Measurements from ENCODE around the gene IL10RB.

IL10RB gene

GRCh38 chr21:33264561-33264960, 1.6 kb upstream of the IL10RB start:
- CTCF ChIA-PET = interaction anchor here (0.6 kb wide), 1 partner anchor 90 kb away, joined by 4 read pairs; no protein-coding TSS in a partner anchor
- no peak overlapping the region for H3K27ac ChIP-seq
- TF ChIP-seq CTCF (conservative IDR thresholded peaks at IDR 0.05; ENCODE audit: low read depth) = no peak
- POLR2A ChIA-PET (ENCODE audit: low non-redundant PET) = no interaction called here
- no peak for DNase-seq (ENCODE audit: low spot score)

- no peak for DNase-seq (ENCODE audit: low spot score)
- ChIA-PET POLR2A (ENCODE audit: low non-redundant PET) (interaction anchor here (0.6 kb wide), 1 partner anchor 275 kb away, joined by 3 read pairs; no protein-coding TSS in a partner anchor), CTCF (no interaction called here)
- TF ChIP-seq CTCF (conservative IDR thresholded peaks at IDR 0.05; ENCODE audit: low read depth) = no peak
- H3K27ac ChIP-seq = peak overlapping the region; percentile 76
Observed at GRCh38 chr21:33265664-33266049, 510 bp upstream of the IL10RB start.

GRCh38 chr21:33266789-33267135, 595 bp downstream of the IL10RB start:
- TF ChIP-seq CTCF (conservative IDR thresholded peaks at IDR 0.05; ENCODE audit: low read depth) = no peak
- POLR2A ChIA-PET (ENCODE audit: low non-redundant PET) = interaction anchor here (0.5 to 1.0 kb wide), 2 partner anchors 58 to 183 kb away, joined by 3 read pairs; partner anchors contain the start of gene IFNAR1
- CTCF ChIA-PET = no interaction called here
- peak overlapping the region; percentile 76 for H3K27ac ChIP-seq
- no peak for DNase-seq (ENCODE audit: low spot score)

GRCh38 chr21:33267250-33267649, 1.1 kb downstream of the IL10RB start:
- CTCF ChIA-PET = interaction anchor here (0.6 kb wide), 1 partner anchor 421 kb away, joined by 4 read pairs; no protein-coding TSS in a partner anchor
- POLR2A ChIA-PET (ENCODE audit: low non-redundant PET) = interaction anchor here (0.6 to 1.0 kb wide), 2 partner anchors 57 to 94 kb away, joined by 3 to 5 read pairs; partner anchors contain the start of gene IFNAR1
- DNase-seq (ENCODE audit: low spot score) = no peak
- TF ChIP-seq CTCF (conservative IDR thresholded peaks at IDR 0.05; ENCODE audit: low read depth) = no peak
- H3K27ac ChIP-seq = peak overlapping the region; percentile 76

GRCh38 chr21:33268393-33268736, 2.2 kb downstream of the IL10RB start:
- POLR2A ChIA-PET (ENCODE audit: low non-redundant PET) = no interaction called here
- no peak for TF ChIP-seq CTCF (conservative IDR thresholded peaks at IDR 0.05; ENCODE audit: low read depth)
- CTCF ChIA-PET = interaction anchor here (0.6 kb wide), 1 partner anchor 57 kb away, joined by 3 read pairs; no protein-coding TSS in a partner anchor
- no peak for DNase-seq (ENCODE audit: low spot score)
- no peak overlapping the region for H3K27ac ChIP-seq

- CTCF ChIA-PET = interaction anchor here (0.6 kb wide), 3 partner anchors 56 to 286 kb away, joined by 3 read pairs; no protein-coding TSS in a partner anchor
Observed at GRCh38 chr21:33268737-33269441, 2.7 kb downstream of the IL10RB start.

More at GRCh38 chr21:33268737-33269441, 2.7 kb downstream of the IL10RB start:
- TF ChIP-seq CTCF (conservative IDR thresholded peaks at IDR 0.05; ENCODE audit: low read depth) = no peak
- DNase-seq (ENCODE audit: low spot score) = peak; percentile 51
- H3K27ac ChIP-seq = peak overlapping the region; percentile 54
- POLR2A ChIA-PET (ENCODE audit: low non-redundant PET) = no interaction called here

All from RWPE1 (cell line).